HG03575 (cell line): ENCODE data around the gene BACH2.
"Not testable (repeated sequence)": the region's sequence is repeated elsewhere in the genome, so short reads cannot be mapped to it uniquely, and the experiment has no call there.

Experiments
- ATAC-seq: cut with Tn5 transposase; IDR thresholded peaks from one replicate; pipeline ENCODE4 v1.9.1; 2021; ENCODE audit not compliant: unreplicated experiment, insufficient number of reproducible peaks, low FRiP score; ENCODE audit errors: extremely low read depth

The BACH2 gene

DNA sequence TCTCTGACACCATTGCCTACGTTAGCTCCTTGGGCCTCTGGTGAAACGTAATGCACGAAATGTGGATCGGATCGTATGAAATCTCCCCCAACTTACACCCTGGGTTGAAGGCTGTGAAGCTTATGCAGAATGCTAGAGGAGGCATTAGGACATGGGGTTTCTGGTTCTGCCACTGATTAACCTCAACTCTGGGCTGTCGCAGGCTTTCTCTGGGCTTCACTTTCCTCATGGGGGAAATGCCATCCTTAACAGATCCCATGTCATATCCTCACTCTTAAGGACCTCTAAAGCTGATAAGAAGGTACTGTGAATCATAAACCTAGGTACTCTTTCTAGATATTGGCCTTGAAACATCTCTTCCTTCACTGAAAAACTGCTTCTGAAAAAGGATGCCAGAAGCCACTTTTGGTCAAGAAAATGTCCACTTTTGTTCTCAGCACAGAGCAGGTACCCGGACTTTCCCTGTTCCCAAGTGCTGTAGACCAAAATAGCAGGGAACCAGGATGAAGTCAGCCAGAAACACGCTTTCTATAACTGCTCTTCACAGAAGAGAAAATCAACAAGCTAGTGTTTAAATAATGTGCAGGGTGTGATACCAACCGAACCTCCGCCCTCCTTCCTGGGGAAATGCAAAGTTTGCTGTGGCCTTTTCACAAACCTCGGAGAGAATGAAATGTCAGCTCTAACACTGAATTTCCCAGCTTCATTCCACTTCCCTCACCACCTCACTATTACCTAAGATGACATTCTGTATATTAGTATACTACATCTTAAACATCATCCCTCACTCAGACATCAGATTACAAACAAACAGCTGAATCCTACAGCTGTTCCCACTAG lies 118.9 kb downstream of the BACH2 start:
- ATAC-seq, result no peak

DNA sequence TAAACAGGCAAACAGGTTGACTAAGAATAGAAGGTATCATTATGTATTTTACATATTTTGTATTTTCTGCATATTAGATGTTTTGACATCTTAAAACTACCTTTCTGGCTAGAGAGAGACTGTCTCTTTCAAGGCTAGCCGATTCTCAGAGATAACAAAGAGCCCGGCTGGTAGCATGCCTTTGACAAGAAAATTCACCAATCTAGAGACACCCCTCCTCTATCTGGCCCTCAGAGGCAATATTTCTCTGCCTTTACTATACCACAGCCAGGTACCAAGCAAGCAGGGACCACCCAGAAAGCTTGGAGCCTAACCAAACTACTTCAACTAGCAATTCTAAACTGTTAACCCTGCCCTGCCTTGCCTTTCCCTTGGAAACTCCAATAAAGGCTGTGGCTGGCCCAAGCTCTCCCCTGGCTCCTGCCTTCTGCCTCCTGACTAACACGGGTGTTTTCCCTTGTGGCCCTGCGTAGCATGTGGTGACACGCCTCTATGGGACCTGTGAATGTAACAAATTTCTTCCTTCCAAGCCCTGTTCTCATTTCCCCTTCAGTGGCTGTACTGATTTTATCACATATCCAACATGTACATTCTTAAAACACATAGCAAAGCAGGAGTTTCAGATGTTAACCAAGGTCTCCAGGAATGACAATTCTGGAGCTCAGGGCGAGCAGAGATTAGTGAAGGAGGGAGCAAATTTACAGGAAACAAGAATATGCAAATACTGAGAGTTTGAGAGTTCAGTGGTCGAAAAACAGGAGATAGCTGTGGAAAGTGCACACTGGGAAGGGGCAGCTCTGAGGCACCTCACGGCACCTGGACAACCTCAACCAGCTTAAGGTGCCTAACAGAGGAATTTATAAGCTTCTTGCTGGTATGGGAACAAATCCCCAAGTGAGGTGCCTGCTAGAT lies 120.8 kb downstream of the BACH2 start:
- ATAC-seq, result peak; percentile 58

DNA sequence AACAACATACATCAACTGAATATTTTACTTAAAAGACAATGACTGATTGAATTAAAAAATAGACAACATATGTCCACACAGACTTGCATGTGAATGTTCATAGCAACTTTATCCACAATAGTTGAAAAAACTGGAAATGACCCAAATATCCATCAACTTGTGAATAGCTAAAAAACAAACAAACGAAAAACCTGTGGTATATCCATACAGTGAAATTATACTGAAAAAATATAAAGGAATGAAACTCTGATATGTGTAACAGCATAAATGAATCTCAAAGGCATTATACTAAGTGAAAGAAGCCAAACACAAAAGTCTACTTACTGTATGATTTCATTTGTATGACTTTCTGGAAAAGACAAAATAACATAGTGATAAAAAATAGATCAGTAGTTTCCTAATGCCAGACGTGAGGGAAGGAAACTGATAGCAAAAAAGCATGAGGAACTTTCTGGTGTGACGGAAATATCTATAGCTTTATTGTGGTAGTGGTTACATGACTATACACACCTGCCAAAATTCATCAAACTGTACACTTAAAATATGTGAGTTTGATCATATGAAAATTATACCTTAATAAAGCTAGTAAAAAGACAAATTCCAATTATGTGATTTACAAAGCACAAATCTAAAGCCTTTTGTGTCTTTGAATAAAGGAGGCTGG lies 123.2 kb downstream of the BACH2 start:
- no peak for ATAC-seq

DNA sequence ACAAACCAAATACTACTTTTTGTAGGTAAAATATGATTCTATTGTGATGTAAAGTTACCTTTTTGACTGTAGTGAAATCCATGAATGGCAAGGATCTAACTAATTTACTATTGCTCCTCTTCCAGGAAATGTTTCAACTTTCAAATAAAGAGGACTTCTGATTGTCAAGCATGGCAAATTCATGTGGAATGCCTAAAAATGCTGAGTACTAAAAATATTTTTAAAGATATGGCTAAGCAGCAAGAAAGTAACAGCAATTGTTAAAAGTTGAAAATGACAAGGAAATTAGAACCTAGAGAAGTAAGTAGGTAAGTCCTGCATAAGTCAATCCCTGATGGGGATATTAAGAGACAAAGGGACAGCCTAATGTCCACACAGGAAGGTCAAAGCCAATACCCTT lies 126.0 kb downstream of the BACH2 start:
- no peak for ATAC-seq

DNA sequence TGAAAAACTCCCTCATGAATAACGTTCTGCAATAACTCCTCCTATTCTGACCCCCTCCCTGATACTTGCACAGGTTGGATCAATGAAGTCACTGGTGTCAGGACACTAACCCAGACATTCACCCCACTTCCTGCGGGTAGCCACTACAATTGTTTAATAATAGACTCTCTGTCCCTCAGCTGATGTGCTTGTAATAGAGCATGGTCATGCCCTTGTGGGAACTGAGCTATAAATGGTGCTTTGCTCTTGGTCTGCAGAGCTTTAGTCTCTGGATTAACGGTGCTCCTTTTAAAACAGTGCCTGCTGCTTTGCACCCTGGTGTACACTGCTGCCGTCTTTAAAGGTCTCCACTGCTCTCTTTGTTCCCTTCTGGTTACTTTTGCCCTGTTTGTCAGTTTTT lies 127.3 kb downstream of the BACH2 start:
- ATAC-seq, result no peak

DNA sequence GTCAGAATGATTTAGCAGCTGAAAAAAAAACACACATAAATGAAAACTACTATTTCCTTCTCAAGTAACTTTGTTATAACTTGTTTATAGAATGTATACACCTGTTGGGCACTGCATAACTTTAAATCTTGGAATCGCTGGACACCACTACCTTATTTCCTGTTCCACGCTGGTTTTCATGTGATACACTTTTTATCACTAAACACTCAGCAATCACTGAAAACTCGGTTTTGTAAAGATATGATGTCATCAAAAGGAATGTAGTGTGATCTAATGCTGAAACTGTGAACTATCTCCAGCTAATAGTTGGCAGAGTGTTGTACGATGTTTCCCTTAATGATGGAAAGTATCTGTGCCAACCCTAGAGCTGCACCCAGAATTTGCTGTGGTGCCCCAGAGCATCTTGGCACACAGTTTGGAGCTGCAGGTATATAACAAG lies 127.9 kb downstream of the BACH2 start:
- ATAC-seq, result no peak

DNA sequence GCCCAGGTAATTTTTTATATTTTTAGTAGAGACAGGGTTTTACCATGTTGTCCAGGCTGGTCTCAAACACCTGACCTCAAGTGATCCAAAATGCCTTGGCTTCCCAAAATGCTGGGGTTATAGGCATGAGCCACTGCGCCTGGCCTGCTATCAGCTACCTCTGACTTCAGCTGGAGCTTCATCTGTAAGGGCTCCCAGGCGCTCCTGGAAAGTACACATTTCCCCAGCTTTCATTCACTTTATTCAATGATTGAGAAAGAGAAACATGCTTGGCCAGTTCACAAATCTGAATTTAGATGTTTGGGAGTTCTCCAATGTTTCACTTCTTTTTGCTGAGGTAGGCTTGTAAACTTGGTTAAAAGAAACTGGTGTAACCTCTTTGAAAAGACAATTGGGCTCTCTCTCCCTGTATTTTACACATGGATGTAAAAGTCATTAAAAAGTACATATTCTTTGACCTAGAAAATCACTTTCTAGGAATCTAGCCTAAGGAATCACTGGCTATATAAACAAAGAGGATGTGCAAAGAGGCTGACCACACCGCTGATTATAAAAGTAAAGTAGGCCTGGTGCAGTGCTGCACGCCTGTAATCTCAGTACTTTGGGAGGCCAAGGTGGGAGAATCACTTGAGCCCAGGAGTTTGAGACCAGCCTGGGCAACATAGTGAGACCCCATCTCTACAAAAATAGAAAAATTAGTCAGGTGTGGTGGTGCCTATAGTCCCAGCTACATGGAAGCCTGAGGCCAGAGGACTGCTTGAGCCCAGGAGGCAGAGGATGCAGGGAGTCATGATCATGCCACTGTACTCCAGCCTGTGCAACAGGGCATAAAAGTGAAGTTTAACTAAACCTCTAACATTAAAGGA lies 128.9 kb downstream of the BACH2 start:
- no peak for ATAC-seq

DNA sequence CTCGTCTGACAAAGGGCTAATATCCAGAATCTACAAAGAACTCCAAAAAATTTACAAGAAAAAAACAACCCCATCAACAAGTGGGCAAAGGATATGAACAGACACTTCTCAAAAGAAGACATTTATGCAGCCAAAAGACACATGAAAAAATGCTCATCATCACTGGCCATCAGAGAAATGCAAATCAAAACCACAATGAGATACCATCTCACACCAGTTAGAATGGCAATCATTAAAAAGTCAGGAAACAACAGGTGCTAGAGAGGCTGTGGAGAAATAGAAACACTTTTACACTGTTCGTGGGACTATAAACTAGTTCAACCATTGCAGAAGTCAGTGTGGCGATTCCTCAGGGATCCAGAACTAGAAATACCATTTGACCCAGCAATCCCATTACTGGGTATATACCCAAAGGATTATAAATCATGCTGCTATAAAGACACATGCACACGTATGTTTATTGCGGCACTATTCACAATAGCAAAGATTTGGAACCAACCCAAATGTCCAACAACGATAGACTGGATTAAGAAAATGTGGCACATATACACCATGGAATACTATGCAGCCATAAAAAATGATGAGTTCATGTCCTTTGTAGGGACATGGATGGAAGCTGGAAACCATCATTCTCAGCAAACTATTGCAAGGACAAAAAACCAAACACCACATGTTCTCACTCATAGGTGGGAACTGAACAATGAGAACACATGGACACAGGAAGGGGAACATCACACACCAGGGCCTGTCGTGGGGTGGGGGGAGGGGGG lies 130.3 kb downstream of the BACH2 start:
- not testable (repeated sequence) for ATAC-seq

DNA sequence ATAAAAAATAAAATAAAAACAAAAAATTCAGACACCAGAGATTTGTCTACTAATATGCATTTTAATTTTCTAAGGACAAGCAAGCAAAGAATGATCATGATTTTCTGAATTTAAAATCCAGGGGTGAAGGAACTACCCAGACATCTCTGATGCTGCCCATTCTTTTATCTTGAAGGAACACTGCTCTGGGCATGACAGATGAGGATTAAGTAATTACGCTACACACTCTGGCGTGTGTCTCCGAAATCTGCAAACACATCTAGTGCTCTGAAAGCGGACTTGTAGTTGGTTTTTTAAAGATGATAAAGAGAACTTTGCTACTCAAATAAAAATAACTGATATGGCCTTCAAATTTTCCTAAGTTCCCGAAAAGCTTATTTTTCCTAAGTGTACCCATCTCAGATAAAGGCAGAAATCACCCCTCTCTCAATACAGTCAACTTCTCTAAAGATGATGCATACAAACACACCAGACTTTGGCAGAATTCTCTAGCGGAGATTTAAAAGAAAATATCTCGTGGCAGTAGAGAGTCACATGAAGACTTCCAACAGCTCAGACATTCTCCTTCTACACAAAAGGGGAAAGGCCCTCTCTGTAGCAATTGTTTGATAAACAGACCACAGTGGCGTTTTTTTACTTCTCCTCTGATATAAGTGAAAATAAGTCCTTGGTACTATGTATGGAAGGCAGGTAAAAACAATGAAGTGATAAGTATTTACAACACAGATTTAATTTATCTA lies 133.8 kb downstream of the BACH2 start:
- no peak for ATAC-seq

DNA sequence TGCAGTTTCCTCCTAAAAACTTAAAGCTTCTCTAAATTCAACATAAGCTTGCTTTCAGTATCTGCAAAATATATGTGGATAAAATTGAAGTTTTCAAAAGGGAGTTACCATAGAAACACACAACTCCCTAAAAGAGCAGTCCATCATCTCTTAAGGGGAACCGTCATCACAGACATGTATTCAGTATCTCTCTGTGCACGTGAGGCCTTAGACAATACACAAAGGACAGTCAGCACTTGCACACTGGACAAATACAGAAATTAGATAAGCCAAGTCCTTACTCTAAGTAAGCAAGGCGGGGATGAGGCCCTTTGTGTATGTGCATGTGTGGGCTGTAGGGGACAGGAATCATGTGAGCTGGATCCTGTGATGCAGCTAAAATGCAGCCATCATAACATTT lies 136.6 kb downstream of the BACH2 start:
- ATAC-seq, result no peak

DNA sequence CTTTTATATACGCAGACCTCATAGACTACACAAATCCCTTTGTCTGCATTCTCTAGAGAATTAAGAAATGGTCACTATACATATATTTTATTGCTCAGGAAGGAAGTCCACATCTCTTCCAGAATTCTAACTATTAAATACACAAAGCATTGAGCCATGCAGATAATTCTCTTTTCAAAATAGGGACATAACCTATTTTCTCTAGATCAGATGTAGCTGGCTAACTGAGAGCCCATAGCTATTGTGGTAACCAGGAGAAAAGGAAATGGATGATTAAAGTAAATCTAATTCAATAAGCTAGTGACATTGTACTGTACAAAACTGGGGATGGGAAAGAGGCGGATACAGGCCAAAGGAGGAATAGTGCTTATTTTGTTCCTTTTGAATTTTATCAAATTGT lies 137.2 kb downstream of the BACH2 start:
- ATAC-seq, result no peak

DNA sequence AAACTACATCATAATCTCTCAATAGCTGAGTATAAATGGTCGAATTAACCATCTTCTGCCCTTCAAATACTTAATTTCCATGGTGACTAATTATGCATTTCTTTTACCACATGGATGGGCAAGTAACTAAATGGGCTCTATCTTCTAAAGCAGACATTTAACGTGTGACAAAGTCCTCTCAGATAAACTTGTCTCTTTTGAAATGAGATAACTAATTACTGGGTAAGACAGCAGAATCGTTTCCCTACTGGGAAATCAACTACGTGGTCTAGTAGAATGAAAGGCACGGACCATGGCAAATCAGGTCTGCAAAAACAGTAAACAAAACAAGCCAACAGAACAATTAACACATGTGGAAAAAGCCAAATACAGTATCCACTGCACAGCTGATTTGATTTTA lies 137.7 kb downstream of the BACH2 start:
- ATAC-seq, result no peak

DNA sequence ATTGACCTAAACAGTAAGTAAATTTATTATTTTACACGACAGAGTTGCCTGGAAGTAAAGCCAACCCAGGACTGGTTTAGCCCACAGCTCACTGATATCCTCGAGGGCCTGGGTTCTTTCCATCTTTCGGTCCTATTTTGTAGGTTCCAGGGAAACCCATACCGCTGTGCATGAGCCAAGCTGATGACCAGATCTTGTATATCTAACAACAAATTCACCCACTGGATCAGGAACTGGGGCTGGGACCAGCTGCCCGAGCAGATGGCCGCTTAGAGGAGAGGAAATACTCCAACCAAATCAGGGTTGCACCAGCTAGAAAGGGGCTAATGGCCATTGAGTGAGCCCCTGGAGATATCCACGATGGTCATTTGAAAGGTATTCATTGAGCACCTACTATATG lies 139.2 kb downstream of the BACH2 start:
- ATAC-seq, result no peak

DNA sequence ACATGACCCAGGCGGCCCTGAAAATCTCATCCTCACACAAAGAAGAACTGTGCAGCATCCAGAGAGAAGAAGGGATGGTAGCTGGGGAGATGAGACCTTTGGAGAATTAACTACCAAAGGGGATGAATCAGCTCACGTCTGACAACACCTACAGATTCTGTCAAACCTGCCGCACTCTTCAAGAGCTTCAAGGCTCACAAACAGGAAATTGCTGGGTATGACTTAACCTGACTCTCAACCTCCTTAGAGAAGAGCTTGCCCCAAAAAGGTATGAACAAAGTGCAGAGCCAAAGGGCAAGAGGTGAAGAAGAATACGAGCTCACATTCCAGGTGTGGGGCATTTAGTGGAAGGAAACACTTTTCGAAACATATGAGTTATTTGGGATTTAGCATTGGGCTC lies 139.8 kb downstream of the BACH2 start:
- no peak for ATAC-seq

DNA sequence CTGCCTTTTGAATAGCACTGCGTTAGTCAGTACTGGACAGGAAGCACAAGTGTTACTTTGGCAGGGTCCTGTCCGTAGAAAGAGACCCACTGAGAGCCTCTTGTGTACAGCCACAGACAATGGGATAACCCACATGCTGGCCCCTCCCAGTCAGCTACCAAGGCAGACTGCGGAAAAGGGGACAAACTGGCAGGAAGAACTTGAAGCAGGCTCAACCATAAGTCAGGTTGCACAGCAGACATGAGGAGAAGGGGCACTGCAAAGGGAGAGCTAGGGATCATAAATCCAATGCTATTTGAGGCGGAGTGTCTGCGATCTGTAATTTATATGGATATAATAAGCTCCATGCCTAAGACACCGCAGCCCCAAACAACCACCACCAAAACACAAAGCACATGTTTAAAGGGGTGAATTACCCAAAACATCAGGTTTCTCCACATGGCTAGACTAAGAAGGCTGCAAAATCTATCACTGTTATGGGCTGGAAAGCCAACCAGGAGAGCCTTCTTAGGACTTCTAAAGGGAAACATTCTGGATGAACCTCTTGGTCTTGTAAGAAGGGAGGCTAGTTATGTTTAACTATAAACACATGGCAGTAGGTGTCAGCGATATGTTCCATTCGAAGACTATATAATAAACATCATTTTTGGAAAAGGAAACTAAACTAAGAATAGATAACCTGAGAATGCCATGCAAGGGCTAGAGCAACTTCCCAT lies 141.7 kb downstream of the BACH2 start:
- no peak for ATAC-seq

DNA sequence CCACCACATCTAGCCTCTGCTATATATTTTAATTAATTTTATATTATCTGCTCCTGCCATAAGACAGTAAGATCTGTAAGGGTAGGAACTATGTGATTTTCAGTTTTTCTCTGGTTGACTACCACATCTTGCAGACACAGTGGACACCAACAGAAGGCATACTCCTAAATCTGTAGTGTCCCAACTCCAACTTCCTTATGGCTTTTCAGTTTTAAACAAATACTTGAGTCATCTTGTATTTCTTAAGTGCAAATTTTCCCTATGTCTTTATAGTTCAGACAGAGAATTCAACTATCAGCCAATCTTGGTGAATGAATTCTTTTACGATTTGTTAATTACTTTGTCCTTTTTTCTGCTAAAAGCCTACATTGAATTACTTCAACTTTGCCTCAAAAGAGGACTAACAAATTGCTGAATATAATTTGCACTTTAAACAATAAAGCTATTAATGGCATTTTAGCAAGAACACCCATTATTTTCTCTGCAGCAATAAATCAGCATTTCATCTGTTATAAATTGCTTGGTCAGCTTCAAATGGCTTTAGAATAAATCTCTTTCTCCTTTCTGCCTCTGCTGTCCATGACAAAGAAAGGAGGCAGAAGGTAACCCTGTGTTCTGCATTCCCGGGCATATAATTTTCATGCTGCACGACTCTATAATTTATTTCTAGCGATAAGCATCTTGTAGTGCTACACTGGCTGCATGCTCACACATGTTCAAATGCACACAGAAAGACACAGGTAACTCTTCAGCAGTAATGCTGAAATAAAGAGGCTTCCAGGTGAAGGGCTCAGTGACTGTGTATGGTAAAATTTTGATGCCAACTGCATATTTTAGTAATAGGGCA lies 144.8 kb downstream of the BACH2 start:
- ATAC-seq, result no peak
